Transverse colon (tissue), 4 donors: Measurements from ENCODE around the gene TMEM151A.

Source experiments
- CTCF ChIP-seq, 5 experiments: fragments of 200-600 bp in 3 of 5; fragments of 450-650 bp in 2 of 5; sonication (generic) in 3 of 5; IDR thresholded peaks; 1 replicate in 2 of 5; 2 replicates in 3 of 5; pipeline ENCODE4 v1.5.1; 2016 to 2017; ENCODE audit warnings: antibody characterized with exemption in 5 of 5, inconsistent platforms in 3 of 5, mild to moderate bottlenecking in 2 of 5, moderate library complexity in 1 of 5
- EP300 ChIP-seq: sonication (generic); formaldehyde crosslinking; IDR thresholded peaks from one replicate; pipeline ENCODE4 v1.6.1; 2017; ENCODE audit warnings: antibody characterized with exemption, low read depth
- POLR2AphosphoS5 ChIP-seq, 3 donors: sonication (generic); formaldehyde crosslinking; IDR thresholded peaks; one replicate each; pipeline ENCODE4 v1.6.1; 2016; ENCODE audit warnings: antibody characterized with exemption in 3 of 3

GRCh38 chr11:66328302-66329144, 36.8 kb downstream of the TMEM151A start:
- TF ChIP-seq CTCF (IDR thresholded peaks at IDR 0.05) = peak; percentile 98 to 99 (median 98)
- TF ChIP-seq EP300 = no peak
- TF ChIP-seq POLR2AphosphoS5 (IDR thresholded peaks at IDR 0.05) = peak in 1 of 3 donors; percentile 6
